GM21423 (cell line): Measurements from ENCODE around the gene PPTC7.
"Not testable (repeated sequence)": the region's sequence is repeated elsewhere in the genome, so short reads cannot be mapped to it uniquely, and the experiment has no call there.

Experiments used
- ATAC-seq: cut with Tn5 transposase; IDR thresholded peaks from one replicate; pipeline ENCODE4 v1.9.1; 2021; ENCODE audit warnings: mild to moderate bottlenecking, moderate library complexity; ENCODE audit not compliant: unreplicated experiment

PPTC7 gene

GRCh38 chr12:110562386-110562785 lies 20.7 kb downstream of the PPTC7 start:
- ATAC-seq: not testable (repeated sequence)

- ATAC-seq: no peak
These were observed 21.5 kb downstream of the PPTC7 start for GRCh38 chr12:110561471-110562201.

- ATAC-seq: no peak
These were observed 22.2 kb downstream of the PPTC7 start for GRCh38 chr12:110560946-110561345.

GRCh38 chr12:110560048-110560447 lies 23.1 kb downstream of the PPTC7 start:
- no peak for ATAC-seq

DNA sequence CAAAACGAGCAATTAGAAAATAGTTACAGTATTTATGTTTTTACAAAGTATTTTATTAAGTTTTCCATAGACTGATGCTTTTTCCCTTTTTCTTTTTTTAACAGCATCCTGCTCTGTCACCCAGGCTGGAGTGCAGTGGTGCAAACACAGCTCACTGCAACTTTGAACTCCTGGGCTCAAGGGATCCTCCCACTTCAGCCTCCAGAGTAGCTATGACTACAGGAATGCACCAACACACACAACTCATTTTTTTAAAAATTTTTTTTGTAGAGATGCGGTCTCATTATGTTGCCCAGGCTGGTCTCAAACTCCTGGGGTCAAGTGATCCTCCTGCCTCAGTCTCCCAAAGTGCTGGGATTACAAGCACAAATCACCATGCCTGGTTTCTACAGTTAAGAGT lies 24.2 kb downstream of the PPTC7 start:
- not testable (repeated sequence) for ATAC-seq

- ATAC-seq: no peak
These were observed 25.8 kb downstream of the PPTC7 start for GRCh38 chr12:110557300-110557699.

- ATAC-seq: no peak
These were observed 26.4 kb downstream of the PPTC7 start for GRCh38 chr12:110556705-110557104.

DNA sequence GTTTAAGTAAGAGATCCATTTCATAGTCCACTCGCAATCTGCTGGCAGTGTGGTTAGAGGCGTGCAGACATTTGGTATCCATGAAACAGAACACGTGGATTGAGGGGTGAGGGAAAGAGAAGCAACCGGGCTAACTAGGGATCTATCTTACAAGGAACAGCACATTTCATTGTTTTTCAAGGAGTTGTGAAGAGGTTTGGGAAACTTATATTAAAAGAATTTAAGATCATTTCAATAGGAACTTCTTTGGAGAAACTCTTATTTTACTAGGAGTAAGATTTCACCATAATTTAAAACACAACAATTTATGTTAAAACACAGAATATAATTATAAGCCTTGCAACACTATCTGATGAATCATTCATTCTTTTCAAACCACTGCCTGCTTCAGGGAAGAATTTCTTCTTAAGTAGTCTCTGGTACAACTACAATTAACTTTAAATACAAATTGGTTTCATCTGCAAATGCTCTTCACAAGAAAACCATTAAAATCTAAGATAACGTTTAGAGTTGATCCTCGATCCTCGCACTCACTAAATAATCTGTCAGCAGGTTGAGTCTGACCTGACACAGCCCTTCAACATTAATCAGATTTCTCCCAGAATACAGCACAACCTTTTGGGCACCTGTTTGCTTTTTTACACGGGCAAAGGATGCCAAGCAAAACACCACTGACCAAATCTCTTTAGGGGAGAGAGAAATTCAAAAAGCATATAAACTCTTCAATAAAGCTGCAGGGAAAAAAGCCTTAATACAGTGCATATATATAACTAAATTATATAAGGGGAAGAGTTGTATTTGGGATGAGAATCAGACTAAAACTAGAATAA lies 27.3 kb downstream of the PPTC7 start:
- no peak for ATAC-seq

GRCh38 chr12:110554184-110554583 lies 28.9 kb downstream of the PPTC7 start:
- no peak for ATAC-seq

DNA sequence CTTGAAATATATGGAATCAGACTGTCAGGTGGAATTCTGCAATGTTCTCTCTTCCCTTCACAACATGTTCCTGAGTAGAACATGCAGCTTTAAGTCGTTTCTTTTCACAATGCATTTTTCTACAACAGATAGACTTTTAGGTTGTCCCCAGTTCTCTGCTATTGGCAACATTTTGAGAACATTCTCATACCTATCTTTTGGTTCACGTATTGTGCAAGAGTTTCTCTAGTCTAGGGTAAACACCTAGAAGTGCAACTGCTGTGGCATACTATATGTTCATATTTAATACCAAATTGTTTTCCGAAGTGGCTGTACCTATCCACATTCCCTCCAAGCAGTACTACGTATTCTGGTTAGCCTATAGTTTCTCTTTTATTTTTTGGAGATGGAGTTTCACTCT lies 32.1 kb downstream of the PPTC7 start:
- no peak for ATAC-seq

DNA sequence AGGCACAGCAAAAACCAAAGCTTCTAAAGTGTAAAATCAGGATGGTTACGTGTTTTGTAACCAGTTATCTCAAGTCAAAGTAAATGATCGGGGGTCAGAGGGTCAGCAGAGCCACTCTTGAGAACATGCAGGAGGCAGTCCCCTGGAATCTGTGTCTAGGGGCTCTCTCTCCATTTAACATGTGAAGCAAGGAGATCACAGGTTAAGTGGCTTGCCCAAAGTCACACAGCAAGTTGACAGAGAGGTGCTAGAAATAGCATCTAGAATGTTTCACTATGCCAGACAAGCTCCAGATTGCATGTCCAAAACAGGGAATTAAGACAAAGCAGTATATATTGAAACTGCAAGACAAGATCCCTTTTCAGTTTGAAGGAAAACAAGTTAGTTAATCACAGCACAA lies 33.4 kb downstream of the PPTC7 start:
- ATAC-seq: no peak

DNA sequence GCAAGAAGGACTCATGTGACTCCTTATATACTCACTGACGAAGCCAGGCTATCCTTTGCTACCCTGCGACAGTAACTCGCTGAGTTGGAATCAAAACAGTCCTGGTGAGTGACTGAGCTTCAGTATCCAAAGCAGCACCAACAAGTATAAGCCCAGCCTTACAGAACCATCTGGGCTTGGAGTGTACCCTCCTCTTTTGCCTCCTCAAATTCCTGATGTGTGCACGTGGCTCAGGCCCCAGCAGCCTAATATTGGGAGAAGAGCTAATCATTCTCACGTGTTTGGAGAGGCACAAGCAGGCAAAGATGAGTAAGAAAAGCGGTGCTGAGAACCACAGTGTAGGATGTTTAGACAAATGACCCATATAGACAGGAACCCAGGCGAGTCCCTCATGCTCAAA lies 34.4 kb downstream of the PPTC7 start:
- ATAC-seq: no peak

GRCh38 chr12:110547090-110547489 lies 36.0 kb downstream of the PPTC7 start:
- ATAC-seq: no peak

DNA sequence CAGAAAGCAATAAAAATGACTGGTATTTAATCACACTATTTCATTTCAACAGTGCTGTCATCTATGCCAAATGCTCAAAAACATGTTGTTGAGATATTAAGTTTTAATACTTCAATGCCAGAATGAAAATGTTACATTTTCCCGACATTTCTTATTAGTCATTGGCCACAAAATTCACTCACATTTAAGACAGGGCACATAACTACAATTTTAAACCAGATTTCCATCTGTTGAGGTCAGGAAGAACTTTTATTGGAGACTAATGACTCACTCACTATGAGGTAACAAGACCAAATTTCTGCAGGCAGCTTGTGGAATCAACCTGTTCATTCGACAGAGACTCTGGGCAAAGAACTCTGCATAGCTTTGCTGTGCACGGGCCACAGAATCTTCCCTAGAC lies 36.8 kb downstream of the PPTC7 start:
- ATAC-seq: no peak

DNA sequence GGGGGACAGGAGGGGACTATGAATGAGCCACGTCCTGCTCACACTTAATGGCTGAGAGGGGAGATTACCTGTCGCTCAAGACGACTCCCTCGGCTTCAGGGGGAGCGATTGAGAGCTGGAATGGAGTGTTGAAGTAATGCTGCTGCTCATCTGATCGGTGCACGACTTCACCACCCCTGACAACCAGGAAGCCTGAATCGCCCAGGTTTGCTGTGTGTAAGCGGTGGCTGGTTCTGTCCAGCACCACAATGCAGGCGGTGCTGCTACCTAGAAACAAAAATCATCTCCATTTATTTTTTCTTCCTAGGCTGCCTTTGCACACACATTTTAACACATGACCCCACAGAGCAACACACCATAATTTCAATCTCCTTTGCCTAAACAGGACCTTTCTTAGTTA lies 37.3 kb downstream of the PPTC7 start:
- ATAC-seq: no peak

GRCh38 chr12:110545259-110545658 lies 37.9 kb downstream of the PPTC7 start:
- not testable (repeated sequence) for ATAC-seq

DNA sequence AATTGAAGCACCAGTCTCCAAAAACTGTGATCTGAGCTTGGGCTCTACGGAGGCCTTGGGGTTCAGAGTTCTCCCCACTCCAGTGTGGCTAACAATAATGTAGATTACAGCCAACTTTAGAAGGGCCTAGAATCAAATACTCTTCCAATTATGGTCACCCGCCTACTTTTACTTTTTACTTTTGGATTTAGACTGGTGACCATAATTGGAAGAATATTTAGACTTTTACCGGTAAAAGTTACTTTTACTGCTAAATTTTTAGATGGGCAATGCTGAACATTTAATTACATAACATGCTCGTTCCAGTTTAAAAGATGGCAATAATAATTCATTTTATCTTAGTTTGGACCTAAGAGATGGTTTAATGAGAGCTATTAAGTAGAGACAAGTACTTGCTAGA lies 39.2 kb downstream of the PPTC7 start:
- no peak for ATAC-seq

DNA sequence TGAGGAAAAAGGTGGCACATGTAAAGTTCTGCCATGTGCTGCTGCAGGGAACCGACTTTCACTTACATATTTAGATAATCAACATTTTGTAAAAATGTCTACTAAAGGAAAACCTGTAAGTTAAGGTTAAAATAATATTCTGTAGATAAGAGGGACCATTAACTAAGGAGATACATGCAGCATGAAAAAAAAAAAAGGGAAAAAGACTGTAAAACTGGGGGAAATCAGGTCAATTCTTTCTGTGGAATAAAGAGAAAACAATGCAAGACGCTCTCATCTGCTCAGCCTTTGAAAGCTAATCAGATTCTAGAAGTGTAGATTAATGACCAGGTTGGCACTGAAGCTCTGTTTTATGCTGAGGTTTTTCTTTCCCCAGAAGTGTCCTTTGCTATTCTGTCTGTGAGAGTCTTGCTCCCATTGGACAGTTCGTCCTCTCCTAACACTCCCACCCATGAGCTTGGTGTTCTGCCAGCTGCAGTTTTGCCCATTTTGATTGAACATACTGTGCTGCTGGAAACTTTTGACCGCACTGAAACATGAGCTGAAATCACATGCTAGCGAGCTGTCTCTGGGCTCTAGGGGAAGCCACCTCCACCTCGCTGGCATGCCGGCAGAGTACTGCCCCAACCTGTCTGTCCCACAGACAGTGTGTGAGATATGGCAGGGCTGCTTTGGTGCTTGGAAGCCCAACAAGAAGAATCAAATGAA lies 39.7 kb downstream of the PPTC7 start:
- ATAC-seq: no peak

DNA sequence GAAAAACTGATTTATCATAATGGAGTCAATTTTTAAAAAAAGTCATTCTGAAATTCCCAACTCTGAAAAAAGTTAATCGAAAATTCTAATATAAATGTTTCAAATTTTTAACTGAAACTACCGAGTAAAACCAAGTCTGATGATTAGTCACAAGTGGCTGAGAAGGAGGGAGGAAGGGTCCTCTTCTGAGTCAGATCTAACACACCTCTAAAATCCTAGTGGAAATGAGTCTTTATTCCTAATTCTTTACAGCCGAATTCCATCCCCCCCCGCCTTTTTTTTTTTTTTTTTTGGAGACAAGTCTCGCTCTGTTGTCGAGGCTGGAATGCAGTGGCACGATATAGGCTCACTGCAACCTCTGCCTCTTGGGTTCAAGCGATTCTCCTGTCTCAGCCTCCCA lies 43.1 kb downstream of the PPTC7 start:
- ATAC-seq: no peak

GRCh38 chr12:110538869-110539622 lies 44.1 kb downstream of the PPTC7 start:
- no peak for ATAC-seq
